Neural progenitor cell (in vitro differentiated cells): Measurements from ENCODE around the gene ERICH2.

Experiments
- CTCF ChIP-seq: fragments of 200-600 bp; sonication (generic); IDR thresholded peaks from 2 replicates; pipeline ENCODE4 v1.5.1; 2017; ENCODE audit warnings: antibody characterized with exemption, mild to moderate bottlenecking
- EZH2 ChIP-seq: fragments of 200-600 bp; sonication (generic); IDR thresholded peaks from 2 replicates; pipeline ENCODE4 v1.6.1; 2017; ENCODE audit warnings: antibody characterized with exemption, mild to moderate bottlenecking, moderate library complexity
- EZH2phosphoT487 ChIP-seq: fragments of 200-600 bp; sonication (generic); IDR thresholded peaks from 2 replicates; pipeline ENCODE4 v1.6.1; 2017; ENCODE audit warnings: antibody characterized with exemption

GRCh38 chr2:170836027-170836426 is 65.8 kb downstream of the ERICH2 start:
- TF ChIP-seq CTCF (no peak), EZH2phosphoT487 (no peak), EZH2 (no peak)
